Lower leg skin (tissue), 3 donors: ENCODE results near the gene PTGES2.

ENCODE experiments used
- POLR2A ChIP-seq, 2 donors: fragments of 450-650 bp; IDR thresholded peaks; one replicate each; pipeline ENCODE4 v1.6.1; 2016 to 2017; ENCODE audit warnings: antibody characterized with exemption in 2 of 2, mild to moderate bottlenecking in 1 of 2, moderate library complexity in 1 of 2
- TF ChIP-seq, protein P1 (sequence below), 3 donors: fragments of 450-650 bp; IDR thresholded peaks; one replicate each; pipeline ENCODE4 v1.5.1; 2016; ENCODE audit warnings: antibody characterized with exemption in 3 of 3, mild to moderate bottlenecking in 3 of 3, moderate library complexity in 2 of 3

DNA sequence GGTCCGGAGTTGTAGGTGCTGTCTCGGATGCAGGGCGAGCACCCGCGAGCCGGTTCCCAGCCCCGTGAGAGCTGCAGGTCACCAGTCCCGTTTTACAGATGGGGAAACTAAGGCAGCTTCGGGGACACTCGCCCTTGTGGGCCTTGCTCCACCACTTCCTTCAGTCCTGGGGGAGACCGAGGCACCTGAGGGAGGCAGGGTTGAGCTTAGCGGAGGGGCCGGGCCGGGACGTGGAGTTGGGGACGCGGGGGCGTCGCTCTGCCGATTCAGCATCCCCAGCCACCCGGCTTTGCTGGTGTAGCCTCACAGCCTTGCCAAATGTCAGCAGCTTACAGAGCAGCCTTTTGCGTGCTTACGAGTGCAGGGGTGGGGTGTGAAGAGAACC, 33.1 kb upstream of the PTGES2 start:
- TF ChIP-seq, protein P1, sequence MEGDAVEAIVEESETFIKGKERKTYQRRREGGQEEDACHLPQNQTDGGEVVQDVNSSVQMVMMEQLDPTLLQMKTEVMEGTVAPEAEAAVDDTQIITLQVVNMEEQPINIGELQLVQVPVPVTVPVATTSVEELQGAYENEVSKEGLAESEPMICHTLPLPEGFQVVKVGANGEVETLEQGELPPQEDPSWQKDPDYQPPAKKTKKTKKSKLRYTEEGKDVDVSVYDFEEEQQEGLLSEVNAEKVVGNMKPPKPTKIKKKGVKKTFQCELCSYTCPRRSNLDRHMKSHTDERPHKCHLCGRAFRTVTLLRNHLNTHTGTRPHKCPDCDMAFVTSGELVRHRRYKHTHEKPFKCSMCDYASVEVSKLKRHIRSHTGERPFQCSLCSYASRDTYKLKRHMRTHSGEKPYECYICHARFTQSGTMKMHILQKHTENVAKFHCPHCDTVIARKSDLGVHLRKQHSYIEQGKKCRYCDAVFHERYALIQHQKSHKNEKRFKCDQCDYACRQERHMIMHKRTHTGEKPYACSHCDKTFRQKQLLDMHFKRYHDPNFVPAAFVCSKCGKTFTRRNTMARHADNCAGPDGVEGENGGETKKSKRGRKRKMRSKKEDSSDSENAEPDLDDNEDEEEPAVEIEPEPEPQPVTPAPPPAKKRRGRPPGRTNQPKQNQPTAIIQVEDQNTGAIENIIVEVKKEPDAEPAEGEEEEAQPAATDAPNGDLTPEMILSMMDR (IDR thresholded peaks at IDR 0.05) = no peak
- TF ChIP-seq POLR2A (IDR thresholded peaks at IDR 0.05) = no peak
